ENCODE measurements around the gene DBH.

DNA sequence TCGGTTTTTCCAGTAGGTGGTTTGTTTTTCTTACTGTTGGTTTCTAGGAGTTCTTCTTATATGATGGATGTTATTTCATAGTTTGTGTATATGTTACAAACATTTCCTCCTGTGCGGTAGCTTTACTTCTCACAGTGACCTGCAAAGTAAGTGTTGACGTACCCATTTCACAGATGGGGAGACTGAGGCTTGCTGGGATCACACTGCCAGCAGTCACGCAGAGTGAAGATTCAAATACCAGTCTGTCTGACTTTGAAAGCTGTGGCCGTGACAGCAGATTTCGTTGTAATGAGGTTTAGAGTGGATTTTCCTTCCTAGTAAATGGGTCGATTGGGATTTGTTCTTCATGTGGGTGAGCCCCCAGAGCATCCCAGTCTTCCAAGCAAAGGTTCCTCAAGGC is 13.0 kb downstream of the DBH start:
- TF ChIP-seq PATZ1 (CRISPR knock-in tag; IDR thresholded peaks at IDR 0.05; ENCODE audit: borderline replicate concordance) (no peak), ZC3H10 (CRISPR knock-in tag; IDR thresholded peaks at IDR 0.05) (no peak), TSHZ2 (CRISPR knock-in tag; IDR thresholded peaks at IDR 0.05) (no peak), TCF4 (CRISPR knock-in tag; IDR thresholded peaks at IDR 0.05; ENCODE audit: borderline replicate concordance) (no peak), CSRNP3 (CRISPR knock-in tag; IDR thresholded peaks at IDR 0.05) (no peak), CSDC2 (CRISPR knock-in tag; IDR thresholded peaks at IDR 0.05) (no peak), ZFP3 (CRISPR knock-in tag; IDR thresholded peaks at IDR 0.05) (no peak), CREB5 (CRISPR knock-in tag; IDR thresholded peaks at IDR 0.05; ENCODE audit: low read depth) (no peak), GLIS3 (CRISPR knock-in tag; IDR thresholded peaks at IDR 0.05) (no peak), ZFP30 (CRISPR knock-in tag; IDR thresholded peaks at IDR 0.05) (no peak), ISL1 (CRISPR knock-in tag; IDR thresholded peaks at IDR 0.05) (no peak), ARNTL (CRISPR knock-in tag; IDR thresholded peaks at IDR 0.05; ENCODE audit: borderline replicate concordance, low read depth) (no peak)

Data from SK-N-SH treated with all-trans-retinoic acid at 6 μM for 48 hours (cell line).